WI38 (cell line): Measurements from ENCODE around the gene GUF1.

Experiments used
- H3K4me3 ChIP-seq: 2 replicates; pipeline ENCODE4 v1.5.1; 2011; ENCODE audit warnings: low read depth, mild to moderate bottlenecking, control low read depth, low read length
- TF ChIP-seq, protein P1 (sequence below): IDR thresholded peaks from 2 replicates; pipeline ENCODE4 v1.5.1; 2012; ENCODE audit warnings: low read depth, mild to moderate bottlenecking, control low read depth, low read length

The GUF1 gene, protein sequence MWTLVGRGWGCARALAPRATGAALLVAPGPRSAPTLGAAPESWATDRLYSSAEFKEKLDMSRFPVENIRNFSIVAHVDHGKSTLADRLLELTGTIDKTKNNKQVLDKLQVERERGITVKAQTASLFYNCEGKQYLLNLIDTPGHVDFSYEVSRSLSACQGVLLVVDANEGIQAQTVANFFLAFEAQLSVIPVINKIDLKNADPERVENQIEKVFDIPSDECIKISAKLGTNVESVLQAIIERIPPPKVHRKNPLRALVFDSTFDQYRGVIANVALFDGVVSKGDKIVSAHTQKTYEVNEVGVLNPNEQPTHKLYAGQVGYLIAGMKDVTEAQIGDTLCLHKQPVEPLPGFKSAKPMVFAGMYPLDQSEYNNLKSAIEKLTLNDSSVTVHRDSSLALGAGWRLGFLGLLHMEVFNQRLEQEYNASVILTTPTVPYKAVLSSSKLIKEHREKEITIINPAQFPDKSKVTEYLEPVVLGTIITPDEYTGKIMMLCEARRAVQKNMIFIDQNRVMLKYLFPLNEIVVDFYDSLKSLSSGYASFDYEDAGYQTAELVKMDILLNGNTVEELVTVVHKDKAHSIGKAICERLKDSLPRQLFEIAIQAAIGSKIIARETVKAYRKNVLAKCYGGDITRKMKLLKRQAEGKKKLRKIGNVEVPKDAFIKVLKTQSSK

DNA sequence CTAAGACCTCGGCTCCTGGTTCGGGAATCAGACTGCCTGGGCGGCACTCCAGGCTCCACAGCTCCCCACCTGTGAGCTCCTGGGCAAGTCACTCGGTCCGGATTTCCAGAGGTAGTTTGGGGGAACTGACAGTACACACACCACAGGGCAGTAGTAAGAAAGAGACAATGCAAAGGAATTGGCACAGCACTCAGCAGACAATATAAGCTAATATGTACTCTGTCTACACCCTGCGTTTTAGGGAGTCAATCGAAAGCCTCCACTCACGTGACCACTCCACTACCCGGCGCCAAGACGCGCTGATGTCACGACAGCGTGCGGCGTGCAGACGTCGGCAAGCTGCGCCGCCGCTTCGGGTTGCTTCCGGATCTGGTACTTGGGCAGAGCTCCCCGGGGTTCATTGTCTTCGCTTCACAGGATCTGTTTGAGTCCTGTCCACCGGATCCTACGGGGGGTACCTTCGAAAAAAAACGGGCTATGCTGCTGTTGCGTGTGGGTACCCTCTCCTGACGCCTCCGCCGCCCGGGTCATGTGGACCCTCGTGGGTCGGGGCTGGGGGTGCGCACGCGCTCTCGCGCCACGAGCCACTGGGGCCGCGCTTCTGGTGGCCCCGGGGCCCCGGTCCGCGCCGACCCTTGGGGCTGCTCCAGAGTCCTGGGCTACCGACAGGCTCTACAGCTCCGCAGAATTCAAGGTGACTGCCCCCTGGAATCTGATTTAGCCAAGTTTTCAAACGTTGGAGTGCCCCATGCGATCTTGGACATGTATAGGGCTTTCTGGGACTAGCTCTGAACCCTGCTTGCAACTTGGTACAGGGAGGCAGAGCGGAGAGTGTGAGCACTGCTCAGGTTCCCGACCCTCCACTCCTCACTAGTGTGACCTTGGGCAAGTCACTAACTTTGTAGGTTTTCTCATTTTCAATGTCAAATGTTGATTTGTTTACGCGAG is at the start of gene GUF1:
TSS of gene GUF1 (plus strand) at position 327 of the 948 bp plus-strand sequence. CDS start at position 530, 203 bp downstream.
- peak within 1 kb of the TSS; percentile 97 for H3K4me3 ChIP-seq
- TF ChIP-seq, protein P1, sequence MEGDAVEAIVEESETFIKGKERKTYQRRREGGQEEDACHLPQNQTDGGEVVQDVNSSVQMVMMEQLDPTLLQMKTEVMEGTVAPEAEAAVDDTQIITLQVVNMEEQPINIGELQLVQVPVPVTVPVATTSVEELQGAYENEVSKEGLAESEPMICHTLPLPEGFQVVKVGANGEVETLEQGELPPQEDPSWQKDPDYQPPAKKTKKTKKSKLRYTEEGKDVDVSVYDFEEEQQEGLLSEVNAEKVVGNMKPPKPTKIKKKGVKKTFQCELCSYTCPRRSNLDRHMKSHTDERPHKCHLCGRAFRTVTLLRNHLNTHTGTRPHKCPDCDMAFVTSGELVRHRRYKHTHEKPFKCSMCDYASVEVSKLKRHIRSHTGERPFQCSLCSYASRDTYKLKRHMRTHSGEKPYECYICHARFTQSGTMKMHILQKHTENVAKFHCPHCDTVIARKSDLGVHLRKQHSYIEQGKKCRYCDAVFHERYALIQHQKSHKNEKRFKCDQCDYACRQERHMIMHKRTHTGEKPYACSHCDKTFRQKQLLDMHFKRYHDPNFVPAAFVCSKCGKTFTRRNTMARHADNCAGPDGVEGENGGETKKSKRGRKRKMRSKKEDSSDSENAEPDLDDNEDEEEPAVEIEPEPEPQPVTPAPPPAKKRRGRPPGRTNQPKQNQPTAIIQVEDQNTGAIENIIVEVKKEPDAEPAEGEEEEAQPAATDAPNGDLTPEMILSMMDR, result no peak

DNA sequence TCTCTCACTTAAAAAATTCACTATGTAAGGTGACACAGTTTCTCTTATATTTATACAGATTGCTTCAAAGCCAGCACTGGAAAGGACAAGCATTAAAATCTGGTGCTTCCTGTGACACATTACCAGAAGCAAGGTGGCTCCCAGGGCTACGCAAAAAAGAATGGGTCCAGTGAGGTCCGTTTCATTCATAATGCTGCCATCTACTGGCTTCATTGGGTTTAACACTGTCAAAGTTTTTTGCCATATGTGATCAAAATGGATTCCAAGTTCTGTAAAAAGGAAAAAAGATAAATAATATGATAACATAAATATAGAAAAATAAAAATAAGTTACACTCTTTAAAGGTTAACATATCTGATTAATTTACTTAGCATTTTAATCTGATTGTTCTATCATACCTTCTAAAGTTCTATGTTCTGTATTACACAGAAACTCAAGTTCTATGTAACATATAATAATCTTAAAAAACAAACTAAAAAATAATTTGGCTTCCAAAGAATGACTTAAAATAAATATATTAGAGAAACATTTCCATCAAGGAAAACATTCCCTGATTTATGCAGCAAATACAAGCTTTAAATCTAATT is 48.8 kb upstream of the GUF1 start:
- TF ChIP-seq, protein P1, result peak; percentile 40
- no peak overlapping the region for H3K4me3 ChIP-seq

DNA sequence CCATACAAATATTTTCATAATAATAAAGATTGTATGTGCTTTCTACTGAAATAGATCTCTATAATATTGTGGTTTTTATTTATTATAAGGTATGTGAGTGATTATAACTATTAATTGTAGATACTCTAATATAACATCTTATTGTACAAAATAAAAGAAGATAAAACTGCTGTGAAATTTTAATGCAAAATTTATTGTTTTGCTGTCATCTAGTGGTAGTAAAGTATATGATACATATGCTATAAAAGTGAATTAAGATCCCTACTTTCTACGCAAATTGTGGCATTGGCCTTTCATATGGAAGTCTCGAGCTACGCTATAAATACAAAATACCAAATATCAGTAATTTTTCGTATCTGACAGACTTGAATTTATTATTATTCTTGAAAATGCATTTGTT is 46.1 kb upstream of the GUF1 start:
- TF ChIP-seq, protein P1, result no peak
- H3K4me3 ChIP-seq, result no peak overlapping the region

DNA sequence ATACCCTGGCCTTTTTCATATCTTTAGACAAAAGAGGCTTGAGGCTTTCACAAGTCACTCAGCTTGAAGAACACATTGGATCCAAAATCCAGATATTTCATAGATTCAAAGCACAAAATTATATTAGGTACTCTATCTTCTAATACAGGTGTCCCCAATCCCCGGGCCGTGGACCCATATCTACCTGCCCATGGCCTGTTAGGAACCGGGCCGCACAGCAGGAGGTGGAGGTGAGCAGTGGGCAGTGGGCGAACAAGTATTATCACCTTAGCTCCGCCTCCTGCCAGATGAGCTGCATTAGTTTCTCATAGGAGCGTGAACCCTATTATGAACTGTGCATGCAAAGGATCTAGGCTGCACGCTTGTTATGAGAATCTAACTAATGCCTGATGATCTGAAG is 45.5 kb upstream of the GUF1 start:
- TF ChIP-seq, protein P1, result no peak
- no peak overlapping the region for H3K4me3 ChIP-seq

DNA sequence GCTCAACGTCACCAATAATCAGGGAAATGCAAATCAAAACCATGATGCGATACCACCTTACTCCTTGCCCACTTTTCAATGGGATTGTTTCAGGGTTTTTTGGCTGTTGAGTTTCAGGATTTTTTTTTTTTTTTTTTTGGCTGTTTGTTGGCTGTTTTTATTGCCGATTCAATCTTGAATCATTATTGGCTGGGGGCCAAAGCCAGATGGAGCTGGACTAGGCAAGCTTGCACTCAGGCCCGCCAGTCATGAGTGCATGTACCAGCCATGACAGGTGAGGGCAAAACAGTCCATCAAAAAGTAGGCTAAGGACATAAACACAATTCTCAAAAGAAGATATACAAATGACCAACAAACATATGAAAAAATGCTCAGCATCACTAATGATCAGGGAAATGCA is 40.1 kb upstream of the GUF1 start:
- TF ChIP-seq, protein P1, result no peak
- no peak overlapping the region for H3K4me3 ChIP-seq

DNA sequence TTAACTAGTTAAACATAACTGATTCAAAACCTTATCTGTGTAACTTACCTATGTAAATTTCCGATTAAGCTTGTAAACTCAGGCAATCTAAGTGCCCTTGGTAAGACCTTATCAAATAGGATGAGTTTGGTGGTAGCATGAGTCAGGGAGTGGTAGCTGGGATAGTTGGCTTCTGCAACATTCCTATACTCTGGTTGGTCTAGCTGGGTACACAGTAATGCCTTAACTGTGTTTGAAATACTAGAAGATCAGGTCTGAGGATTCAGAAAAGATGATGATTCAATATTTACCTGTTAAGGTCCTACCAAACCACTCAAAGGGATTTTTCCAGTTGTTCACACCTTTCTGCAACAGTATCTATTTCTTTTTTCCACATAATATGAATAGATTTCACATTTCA is 32.1 kb upstream of the GUF1 start:
- TF ChIP-seq, protein P1, result no peak
- H3K4me3 ChIP-seq, result no peak overlapping the region
